Astrocyte (in vitro differentiated cells and primary cell): ENCODE data around the gene FAT1. TPM values are rescaled to one million over a fixed set of nuclear protein-coding genes. Genes with fewer than 3 reads are reported as not detected.
A peak's percentile ranks its signal among the peaks of the same experiment; 100 is the strongest.

ENCODE experiments used
- DNase-seq: peaks from one replicate; pipeline ENCODE4 v3.0.0-alpha.2; 2010; ENCODE audit warnings: low read depth
- FAIRE-seq: peaks from 2 replicates; lab custom pipeline; 2011; peaks lifted over from hg19 to GRCh38; lab: Jason Lieb, UNC
- H2AFZ ChIP-seq: 2 replicates; pipeline ENCODE4 v1.6.0; 2012; ENCODE audit warnings: low read depth, low read length, inconsistent platforms
- H3K27ac ChIP-seq: 2 replicates; pipeline ENCODE4 v1.5.1; 2011; ENCODE audit warnings: low read depth, low read length, inconsistent platforms
- H3K27me3 ChIP-seq: 2 replicates; pipeline ENCODE4 v1.6.0; 2011; ENCODE audit warnings: low read length, inconsistent platforms; ENCODE audit not compliant: insufficient read depth
- H3K36me3 ChIP-seq: 2 replicates; pipeline ENCODE4 v1.5.1; 2011; ENCODE audit warnings: low read length, inconsistent platforms; ENCODE audit not compliant: insufficient read depth
- H3K4me1 ChIP-seq: 2 replicates; pipeline ENCODE4 v1.5.1; 2011; ENCODE audit warnings: low read length, inconsistent platforms; ENCODE audit not compliant: insufficient read depth
- H3K4me2 ChIP-seq: 2 replicates; pipeline ENCODE4 v1.6.0; 2012; ENCODE audit warnings: low read length, inconsistent platforms
- H3K4me3 ChIP-seq: 2 replicates; pipeline ENCODE4 v1.5.1; 2011; ENCODE audit warnings: low read depth, mild to moderate bottlenecking, low read length, inconsistent platforms; ENCODE audit not compliant: insufficient read depth
- H3K79me2 ChIP-seq: 2 replicates; pipeline ENCODE4 v1.6.0; 2012; ENCODE audit warnings: mild to moderate bottlenecking, low read length, inconsistent platforms; ENCODE audit not compliant: insufficient read depth
- H3K9ac ChIP-seq: 2 replicates; pipeline ENCODE4 v1.6.0; 2012; ENCODE audit warnings: mild to moderate bottlenecking, low read length, inconsistent platforms
- H3K9me3 ChIP-seq: 2 replicates; pipeline ENCODE4 v1.5.1; 2012; ENCODE audit warnings: low read depth, mild to moderate bottlenecking, low read length, inconsistent platforms; ENCODE audit not compliant: insufficient read depth
- H4K20me1 ChIP-seq: 2 replicates; pipeline ENCODE4 v1.6.0; 2012; ENCODE audit warnings: low read length, inconsistent platforms; ENCODE audit not compliant: insufficient read depth
- H3K27ac Mint-ChIP-seq: one replicate; pipeline ENCODE4 v1.8.0; 2021; ENCODE audit warnings: mild to moderate bottlenecking, mixed read lengths; ENCODE audit not compliant: unreplicated experiment
- H3K27me3 Mint-ChIP-seq: one replicate; pipeline ENCODE4 v1.8.0; 2021; ENCODE audit warnings: low read depth, mixed read lengths; ENCODE audit not compliant: unreplicated experiment
- H3K36me3 Mint-ChIP-seq: one replicate; pipeline ENCODE4 v1.8.0; 2021; ENCODE audit warnings: low read depth, mixed read lengths; ENCODE audit not compliant: unreplicated experiment
- H3K4me1 Mint-ChIP-seq: one replicate; pipeline ENCODE4 v1.8.0; 2021; ENCODE audit warnings: low read depth, mixed read lengths; ENCODE audit not compliant: unreplicated experiment
- H3K4me3 Mint-ChIP-seq: one replicate; pipeline ENCODE4 v1.8.0; 2021; ENCODE audit warnings: mild to moderate bottlenecking, moderate library complexity, mixed read lengths; ENCODE audit not compliant: unreplicated experiment
- H3K9me3 Mint-ChIP-seq: one replicate; pipeline ENCODE4 v1.8.0; 2021; ENCODE audit warnings: mild to moderate bottlenecking, mixed read lengths; ENCODE audit not compliant: unreplicated experiment
- CTCF ChIP-seq: IDR thresholded peaks from 2 replicates; pipeline ENCODE4 v1.5.1; 2011; ENCODE audit warnings: low read depth, mild to moderate bottlenecking, inconsistent platforms, low read length, moderate library complexity; ENCODE audit not compliant: insufficient read depth
- EZH2 ChIP-seq: IDR thresholded peaks from 2 replicates; pipeline ENCODE4 v1.6.1; 2012; ENCODE audit warnings: mild to moderate bottlenecking, low read length, inconsistent platforms; ENCODE audit not compliant: insufficient read depth
- total RNA-seq: library from RNA; stranded (reverse); gene quantifications from 2 replicates; pipeline ENCODE4 v1.2.1, GENCODE V29; 2021

The FAT1 gene
- total RNA-seq, 1 donor from 2014 or later, result 590 TPM

- no peaks in the 10 kb centered on the region for H3K9me3 ChIP-seq
- Mint-ChIP-seq H3K36me3 (no peaks in the 10 kb centered on the region), H3K4me3 (no peak overlapping the region), H3K27me3 (no peaks in the 10 kb centered on the region), H3K4me1 (peaks cover 21% of the 10 kb centered on the region), H3K27ac (peak overlapping the region; percentile 79), H3K9me3 (no peaks in the 10 kb centered on the region)
- H3K79me2 ChIP-seq, result no peaks in the 10 kb centered on the region
- H3K4me3 ChIP-seq, result no peak overlapping the region
- H3K27ac ChIP-seq, result peak overlapping the region; percentile 7
- DNase-seq (no peak), FAIRE-seq (peak; percentile 47)
- H4K20me1 ChIP-seq, result no peaks in the 10 kb centered on the region
- H3K4me2 ChIP-seq, result peak overlapping the region; percentile 27
- no peak overlapping the region for H3K9ac ChIP-seq
- no peak for TF ChIP-seq EZH2
- no peak for TF ChIP-seq CTCF
- H3K27me3 ChIP-seq, result no peaks in the 10 kb centered on the region
- peaks cover 13% of the 10 kb centered on the region for H3K4me1 ChIP-seq
- no peak overlapping the region for H2AFZ ChIP-seq
- H3K36me3 ChIP-seq, result no peaks in the 10 kb centered on the region
These were observed 48.0 kb upstream of the FAT1 start for GRCh38 chr4:186771624-186772023.

GRCh38 chr4:186770481-186771175, 47.0 kb upstream of the FAT1 start:
- no peak overlapping the region for H3K4me3 Mint-ChIP-seq
- H3K36me3 Mint-ChIP-seq, result no peaks in the 10 kb centered on the region
- no peaks in the 10 kb centered on the region for H3K27me3 Mint-ChIP-seq
- no peaks in the 10 kb centered on the region for H3K79me2 ChIP-seq
- H3K9me3 Mint-ChIP-seq, result no peaks in the 10 kb centered on the region
- H4K20me1 ChIP-seq, result no peaks in the 10 kb centered on the region
- DNase-seq, result peak; percentile 83
- no peak overlapping the region for H3K9ac ChIP-seq
- peaks cover 23% of the 10 kb centered on the region for H3K4me1 Mint-ChIP-seq
- H2AFZ ChIP-seq, result no peak overlapping the region
- no peak for TF ChIP-seq CTCF
- no peak for TF ChIP-seq EZH2
- H3K4me3 ChIP-seq, result no peak overlapping the region
- FAIRE-seq, result peak; percentile 88
- H3K27ac Mint-ChIP-seq, result peak overlapping the region; percentile 79
- H3K27ac ChIP-seq, result peak overlapping the region; percentile 39
- H3K36me3 ChIP-seq, result no peaks in the 10 kb centered on the region
- H3K4me2 ChIP-seq, result peak overlapping the region; percentile 27
- H3K4me1 ChIP-seq, result peaks cover 13% of the 10 kb centered on the region
- no peaks in the 10 kb centered on the region for H3K27me3 ChIP-seq
- H3K9me3 ChIP-seq, result no peaks in the 10 kb centered on the region

GRCh38 chr4:186767794-186768193, 44.1 kb upstream of the FAT1 start:
- no peaks in the 10 kb centered on the region for H3K9me3 Mint-ChIP-seq
- FAIRE-seq (no peak), DNase-seq (no peak)
- no peaks in the 10 kb centered on the region for H3K36me3 Mint-ChIP-seq
- H3K4me3 Mint-ChIP-seq, result no peak overlapping the region
- Histone ChIP-seq H3K4me3 (no peak overlapping the region), H3K27ac (no peak overlapping the region), H3K4me1 (peaks cover 20% of the 10 kb centered on the region), H3K36me3 (no peaks in the 10 kb centered on the region), H3K9ac (no peak overlapping the region), H3K79me2 (no peaks in the 10 kb centered on the region), H2AFZ (no peak overlapping the region), H4K20me1 (no peaks in the 10 kb centered on the region), H3K27me3 (no peaks in the 10 kb centered on the region), H3K9me3 (no peaks in the 10 kb centered on the region), H3K4me2 (no peak overlapping the region)
- H3K27ac Mint-ChIP-seq, result no peak overlapping the region
- peaks cover 21% of the 10 kb centered on the region for H3K4me1 Mint-ChIP-seq
- TF ChIP-seq CTCF, result no peak
- no peak for TF ChIP-seq EZH2
- no peaks in the 10 kb centered on the region for H3K27me3 Mint-ChIP-seq
